NCI-H2107 treated with DMSO at 0.1 percent for 48 hours (cell line): Measurements from ENCODE around the gene SPECC1L.
A peak's percentile ranks its signal among the peaks of the same experiment; 100 is the strongest.
"Not testable (repeated sequence)": the region's sequence is repeated elsewhere in the genome, so short reads cannot be mapped to it uniquely, and the experiment has no call there.

Experiments
- DNase-seq: peaks from one replicate; lab custom pipeline; 2025; ENCODE audit not compliant: unreplicated experiment; lab: John Stamatoyannopoulos, UW

SPECC1L gene

GRCh38 chr22:24285245-24285644, 14.6 kb downstream of the SPECC1L start:
- DNase-seq: no peak

GRCh38 chr22:24287212-24287611, 16.6 kb downstream of the SPECC1L start:
- DNase-seq: not testable (repeated sequence)

GRCh38 chr22:24287801-24288200, 17.2 kb downstream of the SPECC1L start:
- peak; percentile 24 for DNase-seq

- DNase-seq: no peak
Measured at GRCh38 chr22:24289114-24289513, 18.5 kb downstream of the SPECC1L start.

- DNase-seq: no peak
Measured at GRCh38 chr22:24289741-24290163, 19.1 kb downstream of the SPECC1L start.

DNA sequence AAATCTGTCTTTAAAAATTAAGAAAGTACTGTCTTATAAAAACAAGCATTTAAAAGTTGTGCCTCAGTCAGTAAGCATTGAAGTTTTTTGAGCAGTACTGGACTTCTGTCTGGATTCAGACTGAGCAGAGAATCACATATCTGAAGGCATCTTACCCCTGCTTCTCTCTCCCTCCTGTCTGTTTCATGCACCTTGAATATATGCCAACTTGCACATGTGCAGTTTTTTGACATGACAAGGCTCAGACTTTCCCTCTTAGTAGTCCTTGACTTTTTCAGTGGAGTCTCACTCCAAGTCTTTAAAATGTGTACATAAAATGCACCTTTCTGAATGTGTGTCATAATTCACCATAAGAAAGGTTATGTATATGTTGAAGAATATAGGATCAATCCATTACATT, 19.8 kb downstream of the SPECC1L start:
- DNase-seq: no peak

DNA sequence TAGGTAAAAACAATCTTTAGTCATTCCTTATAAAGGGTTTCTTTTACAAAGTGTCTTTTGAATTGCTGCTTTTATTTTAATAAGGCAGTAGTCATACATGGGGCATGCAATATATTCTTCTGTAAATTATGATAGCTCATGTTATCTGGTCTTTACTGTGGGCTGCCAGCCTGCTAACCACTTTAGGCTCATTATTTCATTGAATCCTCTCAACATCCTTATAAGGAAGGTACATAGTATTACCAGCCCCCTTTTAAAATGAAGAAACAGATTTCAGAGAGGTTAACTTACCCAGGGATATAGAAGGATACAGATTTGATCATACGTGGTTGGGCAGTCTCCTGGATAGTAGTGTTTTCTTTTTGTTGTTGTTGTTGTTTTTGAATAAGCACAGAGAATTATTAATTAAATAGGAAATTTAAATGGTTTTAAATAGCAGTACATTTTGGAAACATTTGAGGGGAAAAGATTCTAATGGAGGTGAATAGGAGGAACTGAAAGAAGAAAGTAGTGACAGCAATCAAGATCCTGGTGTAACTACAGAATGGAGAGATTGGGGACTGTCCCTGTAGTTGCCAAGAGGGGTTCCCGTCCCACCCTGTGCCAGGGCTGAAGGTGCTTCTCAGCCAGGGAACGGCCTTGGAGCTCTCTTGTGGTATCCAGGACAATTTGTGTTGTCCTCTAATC, 21.0 kb downstream of the SPECC1L start:
- no peak for DNase-seq

DNA sequence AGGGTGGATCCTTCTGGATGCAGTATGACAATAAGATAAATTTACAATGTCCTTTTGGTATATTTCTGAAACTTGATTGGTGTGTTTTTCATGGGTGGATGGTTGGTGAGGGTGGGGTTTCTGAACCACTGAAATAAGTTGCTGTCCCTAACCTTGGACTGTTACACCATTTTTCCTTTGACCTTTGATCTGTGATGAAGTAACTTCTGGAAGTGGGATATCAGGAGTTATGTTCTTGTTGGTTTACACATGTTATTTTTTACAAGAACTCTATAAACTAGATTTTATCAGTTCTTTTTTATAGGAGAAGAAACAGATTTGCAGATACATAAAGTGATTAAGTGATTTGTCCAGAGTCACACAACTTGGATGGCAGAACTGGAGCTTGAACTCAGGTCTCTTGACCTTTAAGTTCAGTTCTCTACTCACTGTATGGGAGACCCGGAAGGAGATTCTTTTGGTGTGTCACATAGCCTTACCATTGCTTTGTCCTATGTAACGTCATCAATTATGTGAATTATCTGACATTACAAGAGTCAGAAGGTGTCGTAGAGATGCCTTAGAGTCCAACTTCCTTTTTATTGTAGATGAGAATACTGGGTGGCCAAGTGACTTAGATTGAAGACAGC, 21.7 kb downstream of the SPECC1L start:
- not testable (repeated sequence) for DNase-seq

GRCh38 chr22:24294913-24295312, 24.3 kb downstream of the SPECC1L start:
- DNase-seq: not testable (repeated sequence)

DNA sequence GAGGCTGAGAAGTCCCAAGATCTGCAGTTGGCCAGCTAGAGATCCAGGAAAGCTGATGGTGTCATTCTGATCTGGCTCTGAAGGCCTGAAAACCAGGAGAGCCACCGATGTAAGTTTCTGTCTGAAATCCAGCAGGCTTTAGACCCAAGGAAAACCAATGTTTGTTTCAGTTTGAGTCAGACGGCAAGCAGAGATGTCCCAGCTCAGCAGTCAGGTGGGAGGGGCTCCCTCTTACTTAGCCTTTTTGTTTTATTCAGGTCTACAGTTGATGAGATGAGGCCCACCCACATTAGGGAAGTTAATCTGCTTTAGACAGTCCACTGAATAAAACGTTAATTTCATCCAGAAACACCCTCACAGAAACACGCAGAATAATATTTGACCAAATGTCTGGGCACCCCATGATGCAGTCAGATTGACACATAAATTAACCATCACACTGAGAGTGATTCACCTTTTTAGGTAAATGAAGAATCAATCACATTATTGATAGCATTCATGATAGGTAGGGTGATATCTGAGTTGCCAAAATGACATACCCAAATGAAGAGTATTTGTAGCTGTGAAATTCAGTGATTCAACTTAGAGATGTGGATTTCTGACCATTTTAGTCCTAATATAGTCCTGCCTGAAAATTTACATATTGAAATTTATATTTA, 28.0 kb downstream of the SPECC1L start:
- not testable (repeated sequence) for DNase-seq

DNA sequence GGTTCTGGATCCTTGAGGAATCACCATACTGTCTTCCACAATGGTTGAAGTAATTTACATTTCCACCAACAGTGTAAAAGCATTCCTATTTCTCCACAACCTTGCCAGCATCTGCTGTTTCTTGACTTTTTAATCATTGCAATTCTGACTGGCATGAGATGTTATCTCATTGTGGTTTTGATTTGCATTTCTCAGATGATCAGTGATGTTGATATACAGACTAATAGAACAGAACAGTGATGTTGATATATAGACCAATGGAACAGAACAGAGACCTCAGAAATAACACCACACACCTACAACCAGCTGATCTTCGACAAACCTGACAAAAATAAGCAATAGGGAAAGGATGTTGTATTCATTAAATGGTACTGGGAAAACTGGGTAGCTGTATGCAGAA, 29.9 kb downstream of the SPECC1L start:
- DNase-seq: not testable (repeated sequence)

DNA sequence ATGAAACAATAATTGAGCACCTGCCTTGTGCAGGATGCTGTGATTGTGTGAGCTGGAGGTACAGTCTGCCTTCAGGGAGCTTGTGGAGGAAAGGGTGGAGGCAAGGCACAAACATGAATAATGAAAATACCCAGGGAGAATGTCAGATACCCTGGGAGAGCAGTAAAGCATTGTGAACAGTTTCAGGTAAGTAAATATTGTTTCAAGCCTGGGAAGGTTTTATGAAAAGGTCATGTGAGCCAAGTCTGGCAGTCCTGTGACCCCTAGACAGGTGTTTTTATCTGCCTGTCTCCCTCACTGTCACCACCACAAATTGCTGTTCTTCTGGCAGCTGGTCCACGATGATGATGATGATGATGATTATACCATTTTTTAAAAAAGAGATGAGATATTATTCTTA, 32.0 kb downstream of the SPECC1L start:
- DNase-seq: no peak

- no peak for DNase-seq
Measured at GRCh38 chr22:24303007-24303406, 32.4 kb downstream of the SPECC1L start.

DNA sequence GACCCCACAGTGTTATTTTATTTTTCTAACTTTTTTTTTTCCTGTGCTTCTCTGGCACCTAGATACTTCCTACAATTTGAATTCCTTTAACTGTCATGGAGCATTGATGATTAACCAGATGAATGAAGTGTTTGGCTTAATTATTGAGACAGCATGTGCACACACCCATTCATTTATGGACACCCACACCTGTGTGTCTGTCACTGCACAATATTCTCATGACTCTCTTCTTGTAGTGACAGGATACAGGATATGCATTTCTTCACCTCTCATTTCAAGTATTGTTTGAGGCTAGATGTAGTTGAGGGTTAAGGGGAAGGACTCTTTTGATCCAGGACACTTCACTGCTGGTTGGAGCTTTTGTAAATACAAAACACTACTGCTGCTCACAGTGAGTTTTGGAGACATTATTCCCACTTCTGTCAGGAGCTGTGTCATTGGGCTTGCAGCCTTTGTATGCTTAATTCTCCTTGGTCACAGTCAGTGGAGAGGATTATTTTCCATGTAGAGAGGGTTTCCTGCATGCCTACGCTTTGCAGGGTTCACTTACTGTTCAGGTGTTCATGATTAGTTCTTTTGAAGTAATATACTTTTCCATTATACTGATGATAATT, 33.5 kb downstream of the SPECC1L start:
- no peak for DNase-seq

GRCh38 chr22:24305260-24305692, 34.6 kb downstream of the SPECC1L start:
- DNase-seq: no peak

DNA sequence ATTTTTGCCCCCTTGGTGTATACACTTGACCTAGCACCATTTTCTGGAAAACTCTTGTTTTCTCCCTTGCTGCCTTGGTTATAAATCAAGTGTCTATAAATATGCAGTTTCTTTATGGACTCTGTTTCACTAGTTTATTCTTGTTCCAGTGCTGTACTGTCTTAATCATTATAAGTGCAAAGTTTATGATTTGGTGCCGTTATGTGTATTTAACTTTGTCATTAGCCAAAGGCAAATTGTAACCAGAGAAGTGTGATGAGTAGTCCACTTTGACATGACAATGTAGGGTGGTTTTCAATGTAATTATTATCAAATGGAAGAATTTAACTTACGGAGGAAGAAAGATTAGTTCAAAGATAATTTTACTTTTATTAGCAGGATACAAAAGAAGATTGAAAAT, 40.3 kb downstream of the SPECC1L start:
- no peak for DNase-seq

- no peak for DNase-seq
Measured at GRCh38 chr22:24315367-24315966, 44.8 kb downstream of the SPECC1L start.

DNA sequence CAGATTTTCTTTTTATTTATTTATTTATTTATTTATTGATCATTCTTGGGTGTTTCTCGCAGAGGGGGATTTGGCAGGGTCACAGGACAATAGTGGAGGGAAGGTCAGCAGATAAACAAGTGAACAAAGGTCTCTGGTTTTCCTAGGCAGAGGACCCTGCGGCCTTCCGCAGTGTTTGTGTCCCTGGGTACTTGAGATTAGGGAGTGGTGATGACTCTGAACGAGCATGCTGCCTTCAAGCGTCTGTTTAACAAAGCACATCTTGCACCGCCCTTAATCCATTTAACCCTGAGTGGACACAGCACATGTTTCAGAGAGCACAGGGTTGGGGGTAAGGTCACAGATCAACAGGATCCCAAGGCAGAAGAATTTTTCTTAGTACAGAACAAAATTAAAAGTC, 45.6 kb downstream of the SPECC1L start:
- DNase-seq: not testable (repeated sequence)

GRCh38 chr22:24317511-24317910, 46.9 kb downstream of the SPECC1L start:
- DNase-seq: not testable (repeated sequence)

DNA sequence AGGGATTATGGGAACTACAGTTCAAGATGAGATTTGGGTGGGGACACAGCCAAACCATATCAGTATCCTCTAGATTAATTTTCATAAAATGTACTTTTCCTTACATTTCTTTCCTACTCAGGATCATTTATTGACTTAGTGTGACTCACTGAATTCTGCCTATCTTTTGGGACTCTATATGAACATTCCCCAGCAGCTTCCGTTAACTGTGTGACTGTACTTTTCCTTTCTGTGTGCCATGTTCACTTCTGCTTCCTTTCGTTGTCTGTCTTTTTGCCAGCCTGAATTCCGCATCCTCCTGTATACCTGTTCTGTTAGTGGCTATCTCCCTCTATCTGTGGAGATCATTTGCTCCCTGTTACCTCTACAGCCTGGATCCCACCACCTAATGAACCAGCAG, 48.8 kb downstream of the SPECC1L start:
- no peak for DNase-seq

GRCh38 chr22:24321999-24322398, 51.4 kb downstream of the SPECC1L start:
- no peak for DNase-seq
